CD4-positive, alpha-beta T cell (primary cell): ENCODE measurements around the gene MAS1. TPM values are rescaled to one million over a fixed set of nuclear protein-coding genes. Genes with fewer than 3 reads are reported as not detected.
"Not testable (repeated sequence)": the region's sequence is repeated elsewhere in the genome, so short reads cannot be mapped to it uniquely, and the experiment has no call there.

ENCODE experiments used
- ATAC-seq: fragments of 200-7000 bp; cut with Tn5 transposase; one replicate; pipeline ENCODE4 v1.10.0; 2022; ENCODE audit warnings: mild to moderate bottlenecking; ENCODE audit not compliant: poor library complexity
- CTCF ChIA-PET: fragments of 350-600 bp; sonication (Branson Sonifier 250); formaldehyde crosslinking; loops from one replicate; lab custom pipeline; 2021; ENCODE audit warnings: antibody characterized with exemption, inconsistent platforms; lab: Charles Lee
- POLR2A ChIA-PET: fragments of 350-600 bp; sonication (Branson Sonifier 250); formaldehyde crosslinking; loops from one replicate; lab custom pipeline; 2021; ENCODE audit warnings: antibody characterized with exemption, inconsistent platforms; lab: Charles Lee
- DNase-seq, 14 experiments: peaks; one replicate each; pipeline ENCODE4 v3.0.0-alpha.2; 2013 to 2020; ENCODE audit warnings: mixed read lengths in 2 of 14
- H3K27ac ChIP-seq, 2 donors: one replicate each; pipeline versions ENCODE4 v1.5.1 to v1.7.0; 2013; ENCODE audit warnings: low read length in 2 of 2, low read depth in 1 of 2, mild to moderate bottlenecking in 1 of 2
- H3K27me3 ChIP-seq, 2 experiments: 1 replicate in 1 of 2; 2 replicates in 1 of 2; pipeline versions ENCODE4 v1.6.1 to v1.7.0; 2013; ENCODE audit warnings: low read length in 2 of 2, control low read depth in 1 of 2, mild to moderate bottlenecking in 1 of 2, moderate library complexity in 1 of 2; ENCODE audit not compliant: insufficient read depth in 2 of 2, control insufficient read depth in 1 of 2
- H3K36me3 ChIP-seq: one replicate; pipeline ENCODE4 v1.6.1; 2013; ENCODE audit warnings: low read length, control low read depth; ENCODE audit not compliant: insufficient read depth
- H3K4me1 ChIP-seq: one replicate; pipeline ENCODE4 v1.6.1; 2013; ENCODE audit warnings: low read length, control low read depth; ENCODE audit not compliant: insufficient read depth
- H3K4me3 ChIP-seq: one replicate; pipeline ENCODE4 v1.5.1; 2013; ENCODE audit warnings: mild to moderate bottlenecking, low read length, moderate library complexity
- H3K9me3 ChIP-seq, 2 experiments: 1 replicate in 1 of 2; 2 replicates in 1 of 2; pipeline versions ENCODE4 v1.6.1 to v1.7.0; 2013; ENCODE audit warnings: low read length in 2 of 2, mild to moderate bottlenecking in 2 of 2, control low read depth in 1 of 2, moderate library complexity in 1 of 2; ENCODE audit not compliant: control insufficient read depth in 1 of 2, insufficient read depth in 1 of 2
- H3K27ac Mint-ChIP-seq: one replicate; pipeline ENCODE4 v1.8.0; 2020; ENCODE audit warnings: mixed read lengths
- H3K27me3 Mint-ChIP-seq: one replicate; pipeline ENCODE4 v1.8.0; 2021; ENCODE audit warnings: mixed read lengths
- H3K36me3 Mint-ChIP-seq: one replicate; pipeline ENCODE4 v1.8.0; 2021; ENCODE audit warnings: low read depth, mixed read lengths
- H3K4me1 Mint-ChIP-seq: one replicate; pipeline ENCODE4 v1.8.0; 2021; ENCODE audit warnings: low read depth, mixed read lengths
- H3K4me3 Mint-ChIP-seq: one replicate; pipeline ENCODE4 v1.8.0; 2020; ENCODE audit warnings: mild to moderate bottlenecking, mixed read lengths
- H3K9me3 Mint-ChIP-seq: one replicate; pipeline ENCODE4 v1.8.0; 2020; ENCODE audit warnings: mixed read lengths
- intact Hi-C, 2 experiments: fragments of 100-400 bp; cut with DNase I in 1 of 2; cut with micrococcal nuclease in 1 of 2; formaldehyde crosslinking; loops; one replicate each; pipeline versions ENCODE4 v1.15.1 to v1.9.0; 2023 to 2025; cut with DNase I, micrococcal nuclease
- total RNA-seq, 174 experiments: library from RNA in 2 of 174; stranded (reverse) in 2 of 174; gene quantifications; one replicate each; pipeline ENCODE4 v1.2.3 and lab custom pipeline; 2021 to 2026
- TF ChIP-seq, protein P1 (sequence below): fragments of 200-600 bp; IDR thresholded peaks from one replicate; pipeline ENCODE4 v1.8.0; 2022; ENCODE audit warnings: antibody characterized with exemption, mild to moderate bottlenecking

Gene MAS1
- total RNA-seq, 2 experiments from 2014 or later: not detected

DNA sequence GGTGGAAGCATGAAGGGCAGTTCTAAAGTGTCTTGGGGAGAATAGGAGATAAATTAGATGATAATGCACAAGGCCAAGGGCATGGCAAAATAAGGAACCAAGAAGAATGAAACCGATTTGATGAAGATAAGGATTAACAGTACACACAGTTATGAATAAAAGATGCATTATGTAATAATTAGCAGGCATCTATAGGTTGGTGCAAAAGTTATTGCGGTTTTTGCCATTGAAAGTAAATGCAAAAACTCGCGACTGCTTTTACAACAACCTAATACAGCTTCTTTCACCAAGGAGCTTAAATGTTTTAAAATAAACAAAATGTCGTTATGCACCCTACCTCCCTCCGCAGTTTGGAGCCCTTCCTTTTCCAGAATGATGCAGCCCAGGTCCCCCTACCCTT lies 29.0 kb downstream of the MAS1 start:
- H3K27ac ChIP-seq: no peak overlapping the region
- ChIA-PET POLR2A (no interaction called here), CTCF (no interaction called here)
- ATAC-seq (no peak), DNase-seq (no peak)
- Mint-ChIP-seq H3K36me3 (no peaks in the 10 kb centered on the region), H3K27ac (no peak overlapping the region), H3K9me3 (peaks cover 9% of the 10 kb centered on the region), H3K27me3 (no peaks in the 10 kb centered on the region), H3K4me3 (no peak overlapping the region), H3K4me1 (no peaks in the 10 kb centered on the region)
- intact Hi-C loops: no loop called here
- TF ChIP-seq, protein P1, sequence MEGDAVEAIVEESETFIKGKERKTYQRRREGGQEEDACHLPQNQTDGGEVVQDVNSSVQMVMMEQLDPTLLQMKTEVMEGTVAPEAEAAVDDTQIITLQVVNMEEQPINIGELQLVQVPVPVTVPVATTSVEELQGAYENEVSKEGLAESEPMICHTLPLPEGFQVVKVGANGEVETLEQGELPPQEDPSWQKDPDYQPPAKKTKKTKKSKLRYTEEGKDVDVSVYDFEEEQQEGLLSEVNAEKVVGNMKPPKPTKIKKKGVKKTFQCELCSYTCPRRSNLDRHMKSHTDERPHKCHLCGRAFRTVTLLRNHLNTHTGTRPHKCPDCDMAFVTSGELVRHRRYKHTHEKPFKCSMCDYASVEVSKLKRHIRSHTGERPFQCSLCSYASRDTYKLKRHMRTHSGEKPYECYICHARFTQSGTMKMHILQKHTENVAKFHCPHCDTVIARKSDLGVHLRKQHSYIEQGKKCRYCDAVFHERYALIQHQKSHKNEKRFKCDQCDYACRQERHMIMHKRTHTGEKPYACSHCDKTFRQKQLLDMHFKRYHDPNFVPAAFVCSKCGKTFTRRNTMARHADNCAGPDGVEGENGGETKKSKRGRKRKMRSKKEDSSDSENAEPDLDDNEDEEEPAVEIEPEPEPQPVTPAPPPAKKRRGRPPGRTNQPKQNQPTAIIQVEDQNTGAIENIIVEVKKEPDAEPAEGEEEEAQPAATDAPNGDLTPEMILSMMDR: no peak
- no peaks in the 10 kb centered on the region for H3K27me3 ChIP-seq
- H3K4me3 ChIP-seq: no peak overlapping the region
- no peaks in the 10 kb centered on the region for H3K36me3 ChIP-seq
- peaks cover 0 to 8% of the 10 kb centered on the region in 2 experiments for H3K9me3 ChIP-seq
- no peaks in the 10 kb centered on the region for H3K4me1 ChIP-seq

GRCh38 chr6:159924150-159924549 lies 33.4 kb downstream of the MAS1 start:
- H3K27ac ChIP-seq, H3K27me3 ChIP-seq, H3K27ac Mint-ChIP-seq, ATAC-seq, CTCF ChIA-PET, H3K36me3 ChIP-seq, H3K4me3 Mint-ChIP-seq, H3K9me3 ChIP-seq, H3K36me3 Mint-ChIP-seq, H3K4me1 ChIP-seq, H3K27me3 Mint-ChIP-seq, H3K9me3 Mint-ChIP-seq, H3K4me1 Mint-ChIP-seq, POLR2A ChIA-PET, DNase-seq, intact Hi-C loops, H3K4me3 ChIP-seq: not testable (repeated sequence)

GRCh38 chr6:159926542-159927203 lies 35.9 kb downstream of the MAS1 start:
- POLR2A ChIA-PET: no interaction called here

More at GRCh38 chr6:159926542-159927203, 35.9 kb downstream of the MAS1 start:
- H3K4me1 Mint-ChIP-seq: peaks cover 22% of the 10 kb centered on the region
- H3K4me3 Mint-ChIP-seq: no peak overlapping the region
- peaks cover 0 to 7% of the 10 kb centered on the region in 2 experiments for H3K9me3 ChIP-seq
- TF ChIP-seq, protein P1: no peak
- H3K4me1 ChIP-seq: peaks cover 17% of the 10 kb centered on the region
- H3K27me3 ChIP-seq: no peaks in the 10 kb centered on the region
- no peaks in the 10 kb centered on the region for H3K36me3 Mint-ChIP-seq
- peaks cover 5% of the 10 kb centered on the region for H3K9me3 Mint-ChIP-seq
- CTCF ChIA-PET: no interaction called here
- H3K27me3 Mint-ChIP-seq: peaks cover 5% of the 10 kb centered on the region
- DNase-seq: no peak
- ATAC-seq: no peak
- H3K36me3 ChIP-seq: no peaks in the 10 kb centered on the region
- no peak overlapping the region for H3K4me3 ChIP-seq
- H3K27ac Mint-ChIP-seq: no peak overlapping the region
- intact Hi-C loops: no loop called here
- no peak overlapping the region for H3K27ac ChIP-seq
